SH-SY5Y (cell line): ENCODE measurements around the gene GCK.

Experiments used
- GATA2 ChIP-seq: IDR thresholded peaks from 2 replicates; pipeline ENCODE4 v1.6.1; 2011; ENCODE audit warnings: mild to moderate bottlenecking, low read depth, low read length
- GATA3 ChIP-seq: IDR thresholded peaks from 2 replicates; pipeline ENCODE4 v1.6.1; 2011; ENCODE audit warnings: low read depth, mild to moderate bottlenecking, low read length, moderate library complexity

DNA sequence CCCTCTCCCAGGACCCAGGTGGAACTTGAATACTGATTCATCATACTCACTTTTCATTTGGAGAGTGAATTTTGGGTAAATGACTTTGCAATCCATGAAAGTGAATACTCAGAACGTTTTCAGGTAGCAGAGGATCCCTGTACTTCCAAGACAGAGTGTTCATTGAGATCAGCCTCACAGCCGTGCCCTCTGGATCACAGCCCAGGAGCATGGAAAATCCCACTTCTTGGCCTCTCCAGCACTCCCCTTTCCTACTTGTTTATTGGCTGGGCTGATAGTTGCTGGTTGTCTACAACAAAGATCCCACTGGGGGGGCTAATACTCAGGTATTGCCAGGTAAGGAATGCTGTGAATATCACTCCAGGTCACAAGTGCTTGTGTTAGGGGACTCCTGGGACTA, 5.9 kb downstream of the GCK start:
- no peak for TF ChIP-seq GATA2
- no peak for TF ChIP-seq GATA3
